RWPE1 (cell line): ENCODE data around the gene SLIT3.

Experiments
- CTCF ChIA-PET: fragments of 350-600 bp; sonication (Branson Sonifier 250); formaldehyde crosslinking; extraction: SDS; loops from one replicate; lab custom pipeline; 2021; lab: Yijun Ruan, JAX
- POLR2A ChIA-PET: fragments of 400-600 bp; formaldehyde crosslinking; extraction: SDS; loops from one replicate; lab custom pipeline; 2020; ENCODE audit warnings: antibody characterized with exemption; ENCODE audit not compliant: low non-redundant PET; lab: Yijun Ruan, JAX
- DNase-seq: peaks from one replicate; pipeline ENCODE4 v3.0.0; 2012; ENCODE audit warnings: low spot score
- H3K27ac ChIP-seq: fragments of 450-650 bp; 2 replicates; pipeline ENCODE4 v1.5.1; 2017
- CTCF ChIP-seq: fragments of 450-650 bp; conservative IDR thresholded peaks from 2 replicates; pipeline ENCODE4 v1.5.1; 2017; ENCODE audit warnings: low read depth, mild to moderate bottlenecking

SLIT3 gene

GRCh38 chr5:168808051-168808616, 492.8 kb downstream of the SLIT3 start:
- POLR2A ChIA-PET: no interaction called here
- no peak overlapping the region for H3K27ac ChIP-seq
- CTCF ChIA-PET: no interaction called here
- DNase-seq: no peak
- TF ChIP-seq CTCF: no peak

DNA sequence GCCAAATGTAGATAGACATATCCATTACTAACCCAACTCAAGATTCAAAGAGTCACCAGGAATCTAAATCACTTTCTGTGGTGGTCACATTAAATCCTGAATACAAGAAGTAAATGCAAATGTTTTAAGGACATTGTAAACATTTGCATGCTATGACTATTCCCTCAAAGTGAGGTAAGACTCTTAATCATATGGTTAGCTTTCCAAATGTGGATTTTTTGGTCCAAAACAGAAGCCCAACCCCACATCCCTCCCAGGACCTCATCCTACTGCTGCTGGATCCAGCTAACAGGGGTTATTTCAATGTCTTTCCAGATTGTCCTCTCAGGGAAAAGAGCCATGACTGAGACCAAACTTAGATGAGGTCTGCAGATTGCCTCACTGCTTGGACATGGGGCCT, 493.7 kb downstream of the SLIT3 start:
- POLR2A ChIA-PET: interaction anchor here (0.7 kb wide), 1 partner anchor 42 kb away, joined by 3 read pairs; no protein-coding TSS in a partner anchor
- no peak for DNase-seq
- no peak overlapping the region for H3K27ac ChIP-seq
- CTCF ChIA-PET: interaction anchor here (0.6 kb wide), 1 partner anchor 388 kb away, joined by 3 read pairs; no protein-coding TSS in a partner anchor
- TF ChIP-seq CTCF: no peak

- CTCF ChIA-PET: no interaction called here
- no peak for TF ChIP-seq CTCF
- DNase-seq: no peak
- H3K27ac ChIP-seq: no peak overlapping the region
- POLR2A ChIA-PET: no interaction called here
Measured at GRCh38 chr5:168803541-168803940, 497.4 kb downstream of the SLIT3 start.

DNA sequence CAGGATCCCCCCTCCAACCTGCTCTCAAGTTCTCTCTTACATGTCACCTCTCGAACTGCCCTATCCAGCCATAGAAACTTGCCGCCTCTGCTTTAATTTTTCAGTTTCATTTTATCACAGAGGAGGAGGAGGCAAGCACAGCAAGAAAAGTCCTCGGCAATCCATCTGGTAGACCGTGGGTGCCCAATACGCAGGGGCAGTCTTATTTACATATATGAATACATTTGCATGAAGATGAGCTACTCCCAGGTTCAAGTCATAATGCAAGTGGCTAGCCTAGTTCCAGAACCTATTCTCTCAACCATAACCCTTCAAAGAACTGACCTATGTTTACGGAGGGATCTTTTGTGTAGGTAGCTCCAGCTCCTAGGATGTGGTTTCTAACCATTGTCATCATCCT, 498.6 kb downstream of the SLIT3 start:
- no peak for TF ChIP-seq CTCF
- ChIA-PET POLR2A (no interaction called here), CTCF (interaction anchor here (0.9 kb wide), 1 partner anchor 997 kb away, joined by 4 read pairs; no protein-coding TSS in a partner anchor)
- no peak overlapping the region for H3K27ac ChIP-seq
- no peak for DNase-seq

GRCh38 chr5:168801567-168801966, 499.4 kb downstream of the SLIT3 start:
- TF ChIP-seq CTCF: no peak
- H3K27ac ChIP-seq: no peak overlapping the region
- no peak for DNase-seq
- CTCF ChIA-PET: interaction anchor here (0.5 to 0.6 kb wide), 3 partner anchors 24 to 787 kb away, joined by 3 read pairs; no protein-coding TSS in a partner anchor
- POLR2A ChIA-PET: no interaction called here

DNA sequence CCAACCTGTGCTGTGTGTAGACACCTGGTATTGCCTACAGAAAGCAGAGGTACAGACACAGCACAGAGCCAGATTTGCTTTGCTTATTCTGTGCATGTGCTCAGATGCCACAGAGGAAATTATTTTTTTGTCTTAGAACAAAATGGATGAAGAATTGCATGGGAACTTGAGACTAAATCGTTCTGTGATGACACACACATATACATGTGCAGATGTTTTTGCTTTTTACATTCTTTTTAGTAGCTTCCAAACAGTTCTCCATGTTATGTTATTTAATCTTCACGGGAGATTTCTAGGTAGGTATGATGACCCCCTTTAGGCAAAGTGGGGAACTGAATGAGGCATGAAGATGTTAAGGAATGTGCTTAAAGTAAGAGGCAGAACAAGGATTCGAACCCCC, 500.2 kb downstream of the SLIT3 start:
- no peak for DNase-seq
- POLR2A ChIA-PET: no interaction called here
- no peak overlapping the region for H3K27ac ChIP-seq
- TF ChIP-seq CTCF: no peak
- CTCF ChIA-PET: interaction anchor here (0.6 kb wide), 1 partner anchor 787 kb away, joined by 3 read pairs; no protein-coding TSS in a partner anchor
